Measurements from ENCODE around the gene DBNDD2.

DBNDD2 gene

DNA sequence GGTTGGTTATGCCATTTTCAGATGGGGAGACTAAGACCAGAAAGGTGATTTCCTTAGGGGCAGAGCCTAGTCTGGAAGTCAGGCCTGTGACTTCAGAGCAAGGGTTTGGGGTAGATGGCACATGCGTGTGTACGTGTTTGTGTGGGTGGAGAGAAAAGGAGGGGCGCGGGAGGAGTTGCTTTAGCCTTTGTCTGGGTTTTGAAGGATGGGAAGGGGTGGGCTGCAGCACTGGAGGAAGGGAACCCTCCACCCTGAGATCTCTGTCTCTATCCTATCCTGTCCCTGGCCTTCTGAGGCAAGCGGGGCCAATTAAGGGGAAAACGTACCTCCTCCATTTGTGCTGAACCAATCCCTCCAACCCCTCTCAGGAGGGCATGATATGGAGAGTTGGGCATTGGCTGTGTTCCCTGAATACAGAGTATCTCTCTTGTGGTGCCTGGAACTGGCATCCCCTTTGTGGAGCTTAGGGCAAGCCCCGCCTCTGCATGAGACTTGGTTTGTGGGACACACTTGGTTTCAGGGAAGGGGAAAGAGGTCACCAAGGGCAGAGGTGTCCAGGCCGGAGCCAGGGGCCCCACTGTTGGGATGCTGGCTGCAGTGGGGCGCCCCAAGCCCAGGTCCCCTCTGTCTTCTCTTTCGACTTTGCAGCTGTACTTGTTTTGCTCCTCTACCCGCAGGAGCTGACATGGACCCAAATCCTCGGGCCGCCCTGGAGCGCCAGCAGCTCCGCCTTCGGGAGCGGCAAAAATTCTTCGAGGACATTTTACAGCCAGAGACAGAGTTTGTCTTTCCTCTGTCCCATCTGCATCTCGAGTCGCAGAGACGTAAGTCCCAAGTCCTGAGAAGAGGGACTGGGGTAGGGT lies at the start of gene DBNDD2:
Gene DBNDD2 (plus strand): TSS at position 507 of the 863 bp plus-strand sequence. CDS start 179 bp downstream, at position 686.
- no peak for DNase-seq (ENCODE audit: low read depth)
- no peak for TF ChIP-seq CTCF (IDR thresholded peaks at IDR 0.05; ENCODE audit: low read depth, low read length, missing control alignments)
- no peak within 1 kb of the TSS for H3K4me3 ChIP-seq (ENCODE audit: low read depth, low read length)

- DNase-seq (ENCODE audit: low read depth) = no peak
- no peak for TF ChIP-seq CTCF (IDR thresholded peaks at IDR 0.05; ENCODE audit: low read depth, low read length, missing control alignments)
- H3K4me3 ChIP-seq (ENCODE audit: low read depth, low read length) = no peak overlapping the region
Observed at GRCh38 chr20:45359069-45359405, 49.1 kb upstream of the DBNDD2 start.

- no peak for TF ChIP-seq CTCF (IDR thresholded peaks at IDR 0.05; ENCODE audit: low read depth, low read length, missing control alignments)
- DNase-seq (ENCODE audit: low read depth) = no peak
- H3K4me3 ChIP-seq (ENCODE audit: low read depth, low read length) = no peak overlapping the region
Observed at GRCh38 chr20:45359406-45360148, 48.5 kb upstream of the DBNDD2 start.

DNA sequence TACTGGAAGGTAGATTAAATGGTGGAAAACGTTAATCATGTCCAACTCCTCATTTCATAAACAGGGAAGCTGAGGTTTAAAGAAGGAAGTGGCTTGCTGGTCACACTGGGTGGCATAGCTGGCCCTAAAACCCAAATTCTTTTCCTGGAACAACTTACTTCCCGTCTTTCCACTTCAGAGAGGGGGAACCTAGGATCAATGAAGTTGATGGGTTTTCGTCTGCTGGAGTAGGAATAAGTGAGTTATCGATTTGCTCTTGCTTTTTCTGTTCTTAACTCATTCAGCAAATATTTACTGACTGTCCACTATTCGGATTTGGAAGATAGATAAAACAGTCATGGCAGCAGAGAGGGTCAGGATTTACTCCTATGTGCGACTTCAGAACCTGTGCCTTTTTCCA lies 46.3 kb upstream of the DBNDD2 start:
- TF ChIP-seq CTCF (IDR thresholded peaks at IDR 0.05; ENCODE audit: low read depth, low read length, missing control alignments) = no peak
- no peak for DNase-seq (ENCODE audit: low read depth)
- H3K4me3 ChIP-seq (ENCODE audit: low read depth, low read length) = no peak overlapping the region

- H3K4me3 ChIP-seq (ENCODE audit: low read depth, low read length) = peak within 1 kb of the TSS; percentile 82
- TF ChIP-seq CTCF (IDR thresholded peaks at IDR 0.05; ENCODE audit: low read depth, low read length, missing control alignments) = peak; percentile 87
- peak; percentile 95 for DNase-seq (ENCODE audit: low read depth)
Observed at GRCh38 chr20:45362804-45363610, 45.1 kb upstream of the DBNDD2 start, which contains the start of gene SYS1. SYS1 (plus strand) TSS chr20:45363156; CDS start chr20:45363532, 376 bp downstream.

DNA sequence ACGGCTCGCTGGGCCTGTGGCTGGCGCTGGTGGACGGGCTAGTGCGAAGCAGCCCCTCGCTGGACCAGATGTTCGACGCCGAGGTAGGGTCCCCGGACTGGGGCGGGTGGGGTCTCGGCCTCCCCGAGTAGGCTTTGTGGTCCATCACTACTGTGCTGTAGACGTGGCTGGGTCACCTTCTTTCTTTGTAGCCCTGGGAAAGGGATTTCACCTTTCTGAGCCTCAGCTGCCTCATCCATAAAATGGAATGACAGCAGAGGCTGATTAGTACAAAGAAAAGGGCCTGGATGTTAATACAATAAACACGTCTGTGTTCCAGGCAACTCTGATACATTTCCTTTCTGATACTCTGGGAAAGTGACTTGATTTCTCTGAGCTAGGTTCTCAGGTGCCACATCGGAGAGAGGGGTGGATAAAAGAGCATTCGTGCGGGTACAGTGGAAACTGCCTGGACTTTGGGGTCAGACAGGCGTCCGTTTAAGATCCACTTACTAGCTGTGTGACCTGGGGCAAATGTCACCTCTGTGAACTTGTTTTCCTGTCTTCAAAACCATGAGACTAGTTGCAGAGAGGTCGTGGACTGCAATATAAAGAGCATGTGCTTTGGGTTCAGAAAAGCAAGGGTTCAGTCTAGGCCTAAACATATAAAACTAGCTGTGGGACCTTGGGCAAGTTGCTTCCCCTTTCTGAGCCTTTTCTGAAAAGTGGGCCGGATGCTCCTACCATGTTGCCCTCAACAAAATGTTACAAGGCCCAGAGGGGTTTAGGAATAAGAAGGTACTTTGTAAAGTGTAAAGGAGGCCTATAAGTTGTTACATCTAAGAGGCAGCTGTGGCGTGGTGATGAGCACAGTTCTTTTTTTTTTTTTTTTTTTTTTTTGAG lies 44.2 kb upstream of the DBNDD2 start:
- TF ChIP-seq CTCF (IDR thresholded peaks at IDR 0.05; ENCODE audit: low read depth, low read length, missing control alignments) = no peak
- DNase-seq (ENCODE audit: low read depth) = no peak
- peak overlapping the region; percentile 82 for H3K4me3 ChIP-seq (ENCODE audit: low read depth, low read length)

Data from GM12864 (cell line).